GM23338 (cell line): ENCODE results near the gene CNDP2. TPM values are rescaled to one million over a fixed set of nuclear protein-coding genes. Genes with fewer than 3 reads are reported as not detected.
A peak's percentile ranks its signal among the peaks of the same experiment; 100 is the strongest.

Source experiments
- ATAC-seq: fragments of 200-7000 bp; cut with Tn5 transposase; 3 replicates; pipeline ENCODE4 v1.9.1; 2020
- DNase-seq: peaks from one replicate; pipeline ENCODE4 v3.0.0-alpha.2; 2015; ENCODE audit warnings: low spot score
- H2AFZ ChIP-seq: fragments of 200-600 bp; sonication (generic); 2 replicates; pipeline ENCODE4 v1.8.0; 2016; ENCODE audit warnings: antibody characterized with exemption, mild to moderate bottlenecking, moderate library complexity
- H3F3A ChIP-seq: fragments of 200-600 bp; sonication (generic); replicated peaks from 2 replicates; pipeline ENCODE4 v1.8.0; 2017; ENCODE audit warnings: antibody characterized with exemption, mixed run types, low read depth
- H3K27ac ChIP-seq: fragments of 200-600 bp; sonication (generic); 2 replicates; pipeline ENCODE4 v1.6.1; 2016; ENCODE audit warnings: low read depth
- H3K27me3 ChIP-seq: fragments of 200-600 bp; sonication (generic); 2 replicates; pipeline ENCODE4 v1.8.0; 2016; ENCODE audit warnings: mild to moderate bottlenecking, mixed run types, moderate library complexity; ENCODE audit not compliant: insufficient read depth
- H3K36me3 ChIP-seq: fragments of 200-600 bp; sonication (generic); 2 replicates; pipeline ENCODE4 v1.8.0; 2016; ENCODE audit warnings: mild to moderate bottlenecking; ENCODE audit not compliant: insufficient read depth
- H3K4me1 ChIP-seq: fragments of 200-600 bp; sonication (generic); 2 replicates; pipeline ENCODE4 v1.8.0; 2016; ENCODE audit warnings: mild to moderate bottlenecking, moderate library complexity; ENCODE audit not compliant: insufficient read depth
- H3K4me2 ChIP-seq: fragments of 200-600 bp; sonication (generic); 2 replicates; pipeline ENCODE4 v1.7.1; 2017; ENCODE audit warnings: mixed run types
- H3K4me3 ChIP-seq: fragments of 200-600 bp; sonication (generic); 2 replicates; pipeline ENCODE4 v1.6.1; 2016; ENCODE audit warnings: mixed run types
- H3K79me2 ChIP-seq: fragments of 200-600 bp; sonication (generic); replicated peaks from 2 replicates; pipeline ENCODE4 v1.8.0; 2017; ENCODE audit warnings: mild to moderate bottlenecking; ENCODE audit not compliant: insufficient read depth
- H3K9me2 ChIP-seq: fragments of 200-600 bp; sonication (generic); 2 replicates; pipeline ENCODE4 v1.8.0; 2017; ENCODE audit not compliant: insufficient read depth
- H4K20me1 ChIP-seq: fragments of 200-600 bp; sonication (generic); replicated peaks from 2 replicates; pipeline ENCODE4 v1.8.0; 2017; ENCODE audit warnings: mild to moderate bottlenecking; ENCODE audit not compliant: insufficient read depth
- H3K27ac Mint-ChIP-seq: 2 replicates; pipeline ENCODE4 v1.8.0; 2020; ENCODE audit warnings: inconsistent platforms, mild to moderate bottlenecking, moderate library complexity, mixed read lengths
- H3K27me3 Mint-ChIP-seq: 3 replicates; pipeline ENCODE4 v1.8.0; 2022; ENCODE audit warnings: low read depth, mild to moderate bottlenecking, moderate library complexity, mixed read lengths, inconsistent platforms; ENCODE audit not compliant: insufficient read depth, poor library complexity
- H3K36me3 Mint-ChIP-seq: 3 replicates; pipeline ENCODE4 v1.8.0; 2021; ENCODE audit warnings: low read depth, mild to moderate bottlenecking, inconsistent platforms, moderate library complexity, mixed read lengths
- H3K4me1 Mint-ChIP-seq: 3 replicates; pipeline ENCODE4 v1.8.0; 2020; ENCODE audit warnings: mild to moderate bottlenecking, inconsistent platforms, mixed read lengths
- H3K4me3 Mint-ChIP-seq: 3 replicates; pipeline ENCODE4 v1.8.0; 2021; ENCODE audit warnings: moderate library complexity, mild to moderate bottlenecking, inconsistent platforms, mixed read lengths
- H3K9me3 Mint-ChIP-seq: 3 replicates; pipeline ENCODE4 v1.8.0; 2020; ENCODE audit warnings: moderate library complexity, mild to moderate bottlenecking, inconsistent platforms, mixed read lengths
- CREB1 ChIP-seq: fragments of 250-450 bp; sonication (Bioruptor Pico); IDR thresholded peaks from 2 replicates; pipeline ENCODE4 v1.5.0; 2020; ENCODE audit warnings: low read depth, mild to moderate bottlenecking, moderate library complexity
- EZH2 ChIP-seq: fragments of 200-600 bp; sonication (generic); IDR thresholded peaks from one replicate; pipeline ENCODE4 v1.8.0; 2017; ENCODE audit warnings: antibody characterized with exemption, mild to moderate bottlenecking, low read depth; ENCODE audit not compliant: unreplicated experiment
- EZH2phosphoT487 ChIP-seq: fragments of 200-600 bp; sonication (generic); IDR thresholded peaks from one replicate; pipeline ENCODE4 v1.8.1; 2018; ENCODE audit warnings: antibody characterized with exemption; ENCODE audit not compliant: unreplicated experiment
- JUNB ChIP-seq: IDR thresholded peaks from one replicate; pipeline ENCODE4 v1.6.1; 2016; ENCODE audit warnings: antibody characterized with exemption; ENCODE audit not compliant: unreplicated experiment
- NANOG ChIP-seq: IDR thresholded peaks from 2 replicates; pipeline ENCODE4 v1.6.1; 2016; ENCODE audit warnings: antibody characterized with exemption, borderline replicate concordance
- POLR2AphosphoS5 ChIP-seq: IDR thresholded peaks from 2 replicates; pipeline ENCODE4 v1.6.1; 2016; ENCODE audit warnings: antibody characterized with exemption, low read depth
- STAT1 ChIP-seq: IDR thresholded peaks from one replicate; pipeline ENCODE4 v1.6.1; 2016; ENCODE audit warnings: antibody characterized with exemption; ENCODE audit not compliant: unreplicated experiment
- ZNF114 ChIP-seq: fragments of 250-450 bp; sonication (Bioruptor Pico); IDR thresholded peaks from 2 replicates; pipeline ENCODE4 v1.5.0; 2020; ENCODE audit warnings: mild to moderate bottlenecking, moderate library complexity
- ZNF331 ChIP-seq: fragments of 250-450 bp; sonication (Bioruptor Pico); IDR thresholded peaks from 2 replicates; pipeline ENCODE4 v1.5.0; 2020; ENCODE audit warnings: low read depth, mild to moderate bottlenecking, moderate library complexity
- polyA plus RNA-seq: library from polyadenylated mRNA; unstranded; fragments of >200 nt; fragmentation: Nextera tagmentation; extraction: Ambion mirVana; gene quantifications from 2 replicates; pipeline ENCODE4 v1.2.1, GENCODE V29; 2016
- total RNA-seq: library from RNA; depleted of rRNA; stranded (reverse); fragments of >200 nt; shearing (Covaris generic); gene quantifications from 2 replicates; pipeline ENCODE4 v1.2.3, GENCODE V29; 2014
- TF ChIP-seq, protein P1 (sequence below), 2 experiments: fragments of 200-600 bp in 1 of 2; sonication (generic) in 1 of 2; conservative IDR thresholded peaks; 2 replicates each; pipeline versions ENCODE4 v1.5.1 to v1.6.1; 2016 to 2017; ENCODE audit warnings: antibody characterized with exemption in 2 of 2, low read depth in 2 of 2, mild to moderate bottlenecking in 2 of 2, moderate library complexity in 1 of 2
- TF ChIP-seq, protein P2 (sequence below): IDR thresholded peaks from 2 replicates; pipeline ENCODE4 v1.6.1; 2016; ENCODE audit warnings: antibody characterized with exemption
- TF ChIP-seq, protein P3 (sequence below): fragments of 250-450 bp; sonication (Bioruptor Pico); IDR thresholded peaks from 2 replicates; pipeline ENCODE4 v1.5.0; 2020; ENCODE audit warnings: mild to moderate bottlenecking, moderate library complexity
- TF ChIP-seq, protein P4 (sequence below): IDR thresholded peaks from one replicate; pipeline ENCODE4 v1.6.1; 2018; ENCODE audit warnings: antibody characterized with exemption; ENCODE audit not compliant: unreplicated experiment

The CNDP2 gene
- total and polyA plus RNA-seq, 2 experiments from 2014 or later = 116 to 175 TPM

DNA sequence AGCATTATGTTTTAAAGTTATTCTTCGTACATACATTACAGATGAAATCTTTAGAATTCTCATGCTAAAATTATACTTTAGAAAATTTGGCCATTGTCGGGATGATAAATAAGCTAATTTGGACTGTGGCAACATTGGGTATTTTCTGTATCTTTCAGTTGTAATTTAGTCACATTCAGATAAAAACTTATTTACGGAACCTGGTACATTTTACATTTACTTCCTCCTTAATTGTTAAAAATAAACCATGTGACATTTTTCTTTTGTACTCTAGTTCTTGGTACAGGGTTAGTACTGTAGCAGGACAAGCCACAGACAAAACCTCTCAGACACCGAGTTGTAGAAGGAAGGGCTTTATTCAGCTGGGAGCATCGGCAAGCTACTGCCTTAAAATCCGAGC lies 4.2 kb downstream of the CNDP2 start:
- no peak for DNase-seq
- H3K4me3 Mint-ChIP-seq = no peak overlapping the region

More for the DNA sequence above, 4.2 kb downstream of the CNDP2 start:
- no peak overlapping the region for H3K4me3 ChIP-seq
- TF ChIP-seq EZH2 (no peak), ZNF331 (no peak), STAT1 (no peak), ZNF114 (CRISPR knock-in tag) (no peak), JUNB (no peak), POLR2AphosphoS5 (no peak), CREB1 (CRISPR knock-in tag) (no peak), NANOG (no peak), EZH2phosphoT487 (no peak)
- TF ChIP-seq, protein P1, sequence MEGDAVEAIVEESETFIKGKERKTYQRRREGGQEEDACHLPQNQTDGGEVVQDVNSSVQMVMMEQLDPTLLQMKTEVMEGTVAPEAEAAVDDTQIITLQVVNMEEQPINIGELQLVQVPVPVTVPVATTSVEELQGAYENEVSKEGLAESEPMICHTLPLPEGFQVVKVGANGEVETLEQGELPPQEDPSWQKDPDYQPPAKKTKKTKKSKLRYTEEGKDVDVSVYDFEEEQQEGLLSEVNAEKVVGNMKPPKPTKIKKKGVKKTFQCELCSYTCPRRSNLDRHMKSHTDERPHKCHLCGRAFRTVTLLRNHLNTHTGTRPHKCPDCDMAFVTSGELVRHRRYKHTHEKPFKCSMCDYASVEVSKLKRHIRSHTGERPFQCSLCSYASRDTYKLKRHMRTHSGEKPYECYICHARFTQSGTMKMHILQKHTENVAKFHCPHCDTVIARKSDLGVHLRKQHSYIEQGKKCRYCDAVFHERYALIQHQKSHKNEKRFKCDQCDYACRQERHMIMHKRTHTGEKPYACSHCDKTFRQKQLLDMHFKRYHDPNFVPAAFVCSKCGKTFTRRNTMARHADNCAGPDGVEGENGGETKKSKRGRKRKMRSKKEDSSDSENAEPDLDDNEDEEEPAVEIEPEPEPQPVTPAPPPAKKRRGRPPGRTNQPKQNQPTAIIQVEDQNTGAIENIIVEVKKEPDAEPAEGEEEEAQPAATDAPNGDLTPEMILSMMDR (conservative IDR thresholded peaks at IDR 0.05; ENCODE audit: low read depth in 2 of 2) = no peak
- TF ChIP-seq, protein P2, sequence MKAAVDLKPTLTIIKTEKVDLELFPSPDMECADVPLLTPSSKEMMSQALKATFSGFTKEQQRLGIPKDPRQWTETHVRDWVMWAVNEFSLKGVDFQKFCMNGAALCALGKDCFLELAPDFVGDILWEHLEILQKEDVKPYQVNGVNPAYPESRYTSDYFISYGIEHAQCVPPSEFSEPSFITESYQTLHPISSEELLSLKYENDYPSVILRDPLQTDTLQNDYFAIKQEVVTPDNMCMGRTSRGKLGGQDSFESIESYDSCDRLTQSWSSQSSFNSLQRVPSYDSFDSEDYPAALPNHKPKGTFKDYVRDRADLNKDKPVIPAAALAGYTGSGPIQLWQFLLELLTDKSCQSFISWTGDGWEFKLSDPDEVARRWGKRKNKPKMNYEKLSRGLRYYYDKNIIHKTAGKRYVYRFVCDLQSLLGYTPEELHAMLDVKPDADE = no peak
- TF ChIP-seq, protein P3, sequence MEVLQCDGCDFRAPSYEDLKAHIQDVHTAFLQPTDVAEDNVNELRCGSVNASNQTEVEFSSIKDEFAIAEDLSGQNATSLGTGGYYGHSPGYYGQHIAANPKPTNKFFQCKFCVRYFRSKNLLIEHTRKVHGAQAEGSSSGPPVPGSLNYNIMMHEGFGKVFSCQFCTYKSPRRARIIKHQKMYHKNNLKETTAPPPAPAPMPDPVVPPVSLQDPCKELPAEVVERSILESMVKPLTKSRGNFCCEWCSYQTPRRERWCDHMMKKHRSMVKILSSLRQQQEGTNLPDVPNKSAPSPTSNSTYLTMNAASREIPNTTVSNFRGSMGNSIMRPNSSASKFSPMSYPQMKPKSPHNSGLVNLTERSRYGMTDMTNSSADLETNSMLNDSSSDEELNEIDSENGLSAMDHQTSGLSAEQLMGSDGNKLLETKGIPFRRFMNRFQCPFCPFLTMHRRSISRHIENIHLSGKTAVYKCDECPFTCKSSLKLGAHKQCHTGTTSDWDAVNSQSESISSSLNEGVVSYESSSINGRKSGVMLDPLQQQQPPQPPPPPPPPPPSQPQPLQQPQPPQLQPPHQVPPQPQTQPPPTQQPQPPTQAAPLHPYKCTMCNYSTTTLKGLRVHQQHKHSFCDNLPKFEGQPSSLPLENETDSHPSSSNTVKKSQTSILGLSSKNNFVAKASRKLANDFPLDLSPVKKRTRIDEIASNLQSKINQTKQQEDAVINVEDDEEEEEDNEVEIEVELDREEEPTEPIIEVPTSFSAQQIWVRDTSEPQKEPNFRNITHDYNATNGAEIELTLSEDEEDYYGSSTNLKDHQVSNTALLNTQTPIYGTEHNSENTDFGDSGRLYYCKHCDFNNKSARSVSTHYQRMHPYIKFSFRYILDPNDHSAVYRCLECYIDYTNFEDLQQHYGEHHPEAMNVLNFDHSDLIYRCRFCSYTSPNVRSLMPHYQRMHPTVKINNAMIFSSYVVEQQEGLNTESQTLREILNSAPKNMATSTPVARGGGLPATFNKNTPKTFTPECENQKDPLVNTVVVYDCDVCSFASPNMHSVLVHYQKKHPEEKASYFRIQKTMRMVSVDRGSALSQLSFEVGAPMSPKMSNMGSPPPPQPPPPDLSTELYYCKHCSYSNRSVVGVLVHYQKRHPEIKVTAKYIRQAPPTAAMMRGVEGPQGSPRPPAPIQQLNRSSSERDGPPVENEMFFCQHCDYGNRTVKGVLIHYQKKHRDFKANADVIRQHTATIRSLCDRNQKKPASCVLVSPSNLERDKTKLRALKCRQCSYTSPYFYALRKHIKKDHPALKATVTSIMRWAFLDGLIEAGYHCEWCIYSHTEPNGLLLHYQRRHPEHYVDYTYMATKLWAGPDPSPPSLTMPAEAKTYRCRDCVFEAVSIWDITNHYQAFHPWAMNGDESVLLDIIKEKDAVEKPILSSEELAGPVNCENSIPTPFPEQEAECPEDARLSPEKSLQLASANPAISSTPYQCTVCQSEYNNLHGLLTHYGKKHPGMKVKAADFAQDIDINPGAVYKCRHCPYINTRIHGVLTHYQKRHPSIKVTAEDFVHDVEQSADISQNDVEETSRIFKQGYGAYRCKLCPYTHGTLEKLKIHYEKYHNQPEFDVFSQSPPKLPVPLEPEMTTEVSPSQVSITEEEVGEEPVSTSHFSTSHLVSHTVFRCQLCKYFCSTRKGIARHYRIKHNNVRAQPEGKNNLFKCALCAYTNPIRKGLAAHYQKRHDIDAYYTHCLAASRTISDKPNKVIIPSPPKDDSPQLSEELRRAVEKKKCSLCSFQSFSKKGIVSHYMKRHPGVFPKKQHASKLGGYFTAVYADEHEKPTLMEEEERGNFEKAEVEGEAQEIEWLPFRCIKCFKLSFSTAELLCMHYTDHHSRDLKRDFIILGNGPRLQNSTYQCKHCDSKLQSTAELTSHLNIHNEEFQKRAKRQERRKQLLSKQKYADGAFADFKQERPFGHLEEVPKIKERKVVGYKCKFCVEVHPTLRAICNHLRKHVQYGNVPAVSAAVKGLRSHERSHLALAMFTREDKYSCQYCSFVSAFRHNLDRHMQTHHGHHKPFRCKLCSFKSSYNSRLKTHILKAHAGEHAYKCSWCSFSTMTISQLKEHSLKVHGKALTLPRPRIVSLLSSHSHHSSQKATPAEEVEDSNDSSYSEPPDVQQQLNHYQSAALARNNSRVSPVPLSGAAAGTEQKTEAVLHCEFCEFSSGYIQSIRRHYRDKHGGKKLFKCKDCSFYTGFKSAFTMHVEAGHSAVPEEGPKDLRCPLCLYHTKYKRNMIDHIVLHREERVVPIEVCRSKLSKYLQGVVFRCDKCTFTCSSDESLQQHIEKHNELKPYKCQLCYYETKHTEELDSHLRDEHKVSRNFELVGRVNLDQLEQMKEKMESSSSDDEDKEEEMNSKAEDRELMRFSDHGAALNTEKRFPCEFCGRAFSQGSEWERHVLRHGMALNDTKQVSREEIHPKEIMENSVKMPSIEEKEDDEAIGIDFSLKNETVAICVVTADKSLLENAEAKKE = no peak
- TF ChIP-seq, protein P4, sequence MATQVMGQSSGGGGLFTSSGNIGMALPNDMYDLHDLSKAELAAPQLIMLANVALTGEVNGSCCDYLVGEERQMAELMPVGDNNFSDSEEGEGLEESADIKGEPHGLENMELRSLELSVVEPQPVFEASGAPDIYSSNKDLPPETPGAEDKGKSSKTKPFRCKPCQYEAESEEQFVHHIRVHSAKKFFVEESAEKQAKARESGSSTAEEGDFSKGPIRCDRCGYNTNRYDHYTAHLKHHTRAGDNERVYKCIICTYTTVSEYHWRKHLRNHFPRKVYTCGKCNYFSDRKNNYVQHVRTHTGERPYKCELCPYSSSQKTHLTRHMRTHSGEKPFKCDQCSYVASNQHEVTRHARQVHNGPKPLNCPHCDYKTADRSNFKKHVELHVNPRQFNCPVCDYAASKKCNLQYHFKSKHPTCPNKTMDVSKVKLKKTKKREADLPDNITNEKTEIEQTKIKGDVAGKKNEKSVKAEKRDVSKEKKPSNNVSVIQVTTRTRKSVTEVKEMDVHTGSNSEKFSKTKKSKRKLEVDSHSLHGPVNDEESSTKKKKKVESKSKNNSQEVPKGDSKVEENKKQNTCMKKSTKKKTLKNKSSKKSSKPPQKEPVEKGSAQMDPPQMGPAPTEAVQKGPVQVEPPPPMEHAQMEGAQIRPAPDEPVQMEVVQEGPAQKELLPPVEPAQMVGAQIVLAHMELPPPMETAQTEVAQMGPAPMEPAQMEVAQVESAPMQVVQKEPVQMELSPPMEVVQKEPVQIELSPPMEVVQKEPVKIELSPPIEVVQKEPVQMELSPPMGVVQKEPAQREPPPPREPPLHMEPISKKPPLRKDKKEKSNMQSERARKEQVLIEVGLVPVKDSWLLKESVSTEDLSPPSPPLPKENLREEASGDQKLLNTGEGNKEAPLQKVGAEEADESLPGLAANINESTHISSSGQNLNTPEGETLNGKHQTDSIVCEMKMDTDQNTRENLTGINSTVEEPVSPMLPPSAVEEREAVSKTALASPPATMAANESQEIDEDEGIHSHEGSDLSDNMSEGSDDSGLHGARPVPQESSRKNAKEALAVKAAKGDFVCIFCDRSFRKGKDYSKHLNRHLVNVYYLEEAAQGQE = no peak
- peaks cover 53% of the 10 kb centered on the region for H3K79me2 ChIP-seq
- H3K4me1 Mint-ChIP-seq = peaks cover 35% of the 10 kb centered on the region
- peaks cover 6% of the 10 kb centered on the region for H3K27me3 Mint-ChIP-seq
- H3K9me2 ChIP-seq = no peaks in the 10 kb centered on the region
- H3K9me3 Mint-ChIP-seq = no peaks in the 10 kb centered on the region
- H3F3A ChIP-seq = no peaks in the 10 kb centered on the region
- H3K27me3 ChIP-seq = no peaks in the 10 kb centered on the region
- peaks cover 12% of the 10 kb centered on the region for H3K4me1 ChIP-seq
- H3K36me3 ChIP-seq = peaks cover 35% of the 10 kb centered on the region
- no peak overlapping the region for H3K4me2 ChIP-seq
- H3K27ac Mint-ChIP-seq = peak overlapping the region; percentile 55; the same call in 1 of the 2 replicates
- H3K36me3 Mint-ChIP-seq = peaks cover 69% of the 10 kb centered on the region
- no peak overlapping the region for H3K27ac ChIP-seq
- ATAC-seq = no peak
- H2AFZ ChIP-seq = no peak overlapping the region
- H4K20me1 ChIP-seq = peaks cover 21% of the 10 kb centered on the region
